GM20431 (cell line): ENCODE results near the gene FAM90A1.
"Not testable (repeated sequence)": the region's sequence is repeated elsewhere in the genome, so short reads cannot be mapped to it uniquely, and the experiment has no call there.

ENCODE experiments used
- in situ Hi-C: fragments of 300-500 bp; cut with MseI, MboI; formaldehyde crosslinking; loops from one replicate; pipeline ENCODE4 v1.15.0; 2020; ENCODE audit warnings: low sequenced_read_pairs; ENCODE audit not compliant: unreplicated experiment

Gene FAM90A1

DNA sequence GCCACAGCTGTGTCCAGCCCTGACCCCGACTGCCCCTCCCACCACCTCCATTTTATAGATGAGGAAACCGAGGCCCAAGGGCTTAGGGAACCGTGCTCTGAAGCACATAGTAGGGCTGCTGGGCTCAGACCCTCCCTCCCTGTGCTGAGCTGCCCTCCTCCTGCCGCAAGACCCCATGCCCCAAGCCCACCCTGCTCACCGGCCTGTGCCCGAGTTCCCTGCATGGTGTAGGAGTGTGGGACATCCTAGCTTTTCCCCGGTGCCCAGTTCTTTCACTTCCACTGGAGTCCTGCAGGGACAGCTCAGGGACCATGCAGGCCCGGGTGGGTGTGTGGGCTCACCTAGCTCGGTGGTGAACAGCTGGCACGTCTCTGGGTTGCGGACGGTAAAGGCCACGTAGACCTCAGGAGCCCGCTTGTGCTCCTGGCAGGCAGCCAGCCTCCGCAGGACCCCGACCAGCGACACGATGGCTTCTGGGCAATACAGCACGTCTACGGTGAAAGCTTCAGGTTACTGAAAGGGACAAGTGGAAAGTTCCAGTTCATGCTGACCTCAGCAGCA is 6.6 kb upstream of the FAM90A1 start:
- in situ Hi-C loops, result loop anchor here (10.0 kb wide), 1 partner anchor 109 kb away; the partner anchor contains the start of gene CLEC4A

DNA sequence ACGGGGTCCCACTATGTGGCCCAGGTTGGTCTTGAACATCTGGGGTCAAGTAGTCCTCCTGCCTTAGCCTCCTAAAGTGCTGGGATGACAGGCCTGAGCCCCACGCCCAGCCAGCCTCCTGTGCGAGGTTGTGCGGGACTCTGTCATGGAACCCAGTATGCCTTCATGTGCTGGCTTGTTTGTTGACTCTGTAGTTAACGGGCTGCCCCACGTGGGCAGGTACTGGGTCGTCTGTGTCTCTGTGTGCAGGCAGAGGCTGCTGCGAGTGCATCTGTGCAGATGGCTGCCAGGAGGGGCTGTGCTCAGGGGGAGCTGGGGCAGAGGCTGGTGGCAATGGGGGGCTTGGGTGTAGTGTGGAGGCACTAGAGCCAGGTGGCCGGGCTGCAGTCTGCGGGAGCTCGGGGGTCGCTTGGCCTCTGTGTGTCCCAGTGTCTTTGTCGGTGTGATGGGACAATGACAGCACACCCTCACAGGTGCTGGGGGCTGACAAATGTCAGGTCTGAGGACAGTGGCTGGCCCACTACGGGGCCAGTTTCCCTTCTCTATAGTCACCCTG is 6.0 kb upstream of the FAM90A1 start:
- in situ Hi-C loops, result loop anchor here (10.0 kb wide), 1 partner anchor 109 kb away; the partner anchor contains the start of gene CLEC4A

DNA sequence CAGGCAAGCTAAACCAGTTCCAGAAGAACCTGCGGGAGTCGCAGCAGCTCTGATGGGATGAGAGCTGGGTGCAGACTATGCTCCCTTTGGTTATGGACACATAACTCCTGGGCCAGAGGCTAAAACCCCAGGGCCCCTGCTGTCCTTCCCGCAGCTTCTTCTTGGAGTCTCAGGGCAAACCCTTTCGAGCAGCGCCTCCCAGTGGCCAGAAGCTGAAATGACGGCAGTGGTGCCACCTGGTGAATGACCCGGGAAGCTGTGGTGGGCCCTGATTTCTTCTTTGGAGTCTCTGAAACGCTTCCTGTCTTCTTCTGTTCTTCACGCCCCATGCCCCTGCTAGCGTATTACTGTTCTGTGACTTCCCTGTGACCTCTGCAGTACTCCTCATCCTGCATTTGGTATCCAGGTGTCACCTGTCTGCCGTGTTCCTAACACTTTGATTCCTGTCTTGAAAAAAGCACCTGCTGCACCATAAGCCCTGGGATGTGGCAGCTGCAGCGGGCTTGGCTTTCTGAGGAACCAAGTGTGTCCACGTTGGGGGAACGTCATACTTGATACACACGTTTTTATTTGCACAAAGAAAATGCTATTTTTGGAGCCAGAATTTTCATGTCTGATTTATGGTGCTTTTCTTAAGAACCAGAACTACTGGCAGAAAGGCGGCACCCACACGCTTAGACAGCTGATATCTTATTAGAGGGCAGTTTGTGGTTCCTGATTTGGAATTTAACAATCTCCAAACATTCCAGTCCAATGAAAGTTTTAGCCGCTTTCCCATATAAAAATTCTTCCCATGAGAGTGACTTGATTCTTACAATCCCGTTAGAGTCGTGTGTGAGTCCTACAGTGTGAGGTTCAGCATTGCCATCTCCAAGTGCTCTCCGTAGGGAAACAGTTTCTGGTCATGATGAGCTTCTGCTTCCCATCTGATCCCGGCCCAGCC is 4.5 kb upstream of the FAM90A1 start:
- in situ Hi-C loops, result loop anchor here (10.0 kb wide), 1 partner anchor 107 kb away; the partner anchor contains the start of gene CLEC4A

DNA sequence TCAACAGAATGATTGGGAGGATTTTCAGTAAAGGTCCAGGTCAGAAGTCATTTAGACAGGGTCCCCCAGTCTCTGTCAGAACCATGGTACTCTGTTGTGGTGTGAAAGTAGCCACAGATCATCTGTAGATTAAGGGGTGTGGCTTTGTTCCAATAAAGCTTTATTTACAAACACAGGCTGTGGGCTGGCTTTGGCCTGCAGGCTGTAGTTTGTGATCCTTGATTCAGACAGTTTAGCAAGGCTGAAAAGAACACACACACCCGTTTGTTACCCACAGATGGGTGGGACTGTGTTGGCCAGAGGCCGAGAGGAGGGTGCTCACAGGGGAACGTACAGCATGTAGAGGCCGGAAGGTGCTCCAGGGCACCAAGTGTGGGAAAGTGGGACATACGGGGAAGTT is 3.6 kb upstream of the FAM90A1 start:
- in situ Hi-C loops, result loop anchor here (10.0 kb wide), 1 partner anchor 106 kb away; the partner anchor contains the start of gene CLEC4A

DNA sequence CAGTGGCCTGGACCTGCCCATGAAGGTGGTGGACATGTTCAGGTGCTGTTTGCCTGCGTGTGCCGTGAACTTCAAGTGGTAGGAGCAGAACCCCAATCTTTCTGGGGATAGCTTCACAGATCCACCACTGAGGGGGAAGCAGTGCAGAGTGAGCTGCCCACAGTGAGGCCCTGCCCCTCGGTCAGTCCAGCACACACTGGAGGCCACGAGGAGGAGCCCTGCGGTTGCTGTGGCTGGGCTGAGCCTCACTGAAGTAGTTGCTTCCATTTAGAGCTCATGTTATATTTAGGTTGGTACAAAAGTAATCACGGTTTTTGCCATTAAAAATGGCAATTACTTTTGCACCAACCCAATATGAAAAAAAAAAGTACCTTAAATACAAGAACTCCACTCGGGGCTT is 2.1 kb upstream of the FAM90A1 start:
- in situ Hi-C loops, result not testable (repeated sequence)

- in situ Hi-C loops, result not testable (repeated sequence)
Measured at GRCh38 chr12:8228607-8229006, 1.2 kb upstream of the FAM90A1 start.

GRCh38 chr12:8227732-8228077 is 287 bp upstream of the FAM90A1 start:
- in situ Hi-C loops, result not testable (repeated sequence)

DNA sequence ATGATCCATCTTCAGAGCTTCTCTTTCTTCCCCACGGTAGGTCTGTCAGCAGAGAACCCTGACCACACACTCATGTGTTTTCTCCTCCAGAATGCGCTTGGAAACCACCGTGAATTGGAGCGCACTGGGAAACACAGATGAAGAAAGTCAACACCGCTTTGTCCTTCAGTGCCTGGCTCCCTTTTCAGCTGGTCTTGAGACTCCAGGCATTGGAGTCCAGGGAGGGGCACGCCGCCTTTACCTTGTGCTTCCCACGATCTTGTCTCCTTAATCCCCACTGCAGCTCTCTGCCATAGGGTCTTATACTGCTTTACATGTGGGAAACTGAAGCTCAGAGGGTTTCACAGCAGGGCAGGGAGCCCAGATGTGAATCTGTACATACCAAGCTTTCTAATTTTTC is 1.1 kb downstream of the FAM90A1 start:
- in situ Hi-C loops, result no loop called here

- in situ Hi-C loops, result not testable (repeated sequence)
Measured at GRCh38 chr12:8224782-8225181, 2.6 kb downstream of the FAM90A1 start.

- in situ Hi-C loops, result not testable (repeated sequence)
Measured at GRCh38 chr12:8223646-8224045, 3.8 kb downstream of the FAM90A1 start.

- in situ Hi-C loops, result not testable (repeated sequence)
Measured at GRCh38 chr12:8222303-8222702, 5.1 kb downstream of the FAM90A1 start.

DNA sequence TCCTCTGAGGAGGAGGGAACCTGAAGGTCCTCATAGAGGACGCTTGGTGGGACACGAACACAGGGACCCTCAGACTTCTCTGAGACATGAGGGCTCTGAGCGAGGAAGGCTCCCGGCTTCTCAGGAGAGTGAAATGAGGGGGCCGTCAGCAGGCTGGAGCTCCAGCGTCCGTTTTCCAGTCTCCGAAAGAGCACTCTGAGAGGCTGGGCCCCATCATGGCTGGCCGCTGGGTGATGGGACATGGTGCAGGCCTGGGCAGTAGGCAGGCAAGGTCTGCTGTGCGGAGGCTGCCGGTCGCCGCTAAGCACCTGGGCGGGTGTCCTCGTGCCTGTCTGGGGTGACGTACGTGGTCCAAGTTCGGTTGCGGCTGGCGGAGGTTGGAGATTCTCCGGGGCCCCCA is 5.6 kb downstream of the FAM90A1 start:
- in situ Hi-C loops, result not testable (repeated sequence)

DNA sequence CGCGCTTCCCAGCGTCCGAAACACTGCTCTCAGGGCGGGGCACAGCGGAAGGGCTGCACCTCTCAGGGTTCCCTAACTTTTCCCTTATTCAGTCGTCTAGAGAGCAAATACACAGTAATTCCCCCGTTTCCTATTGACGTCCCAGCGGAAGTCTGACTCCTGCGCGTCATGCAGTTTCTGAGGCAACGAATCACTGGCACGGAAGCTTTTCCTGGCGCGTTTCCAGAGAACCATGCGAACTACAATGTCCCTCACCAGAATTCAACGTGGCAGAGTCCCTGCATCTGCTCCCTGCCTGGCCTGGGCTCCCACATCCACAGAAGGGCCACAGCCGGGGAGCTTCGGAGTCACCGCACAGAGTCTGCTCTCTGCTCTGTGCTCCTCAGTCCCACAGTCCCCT is 6.0 kb downstream of the FAM90A1 start:
- in situ Hi-C loops, result not testable (repeated sequence)

DNA sequence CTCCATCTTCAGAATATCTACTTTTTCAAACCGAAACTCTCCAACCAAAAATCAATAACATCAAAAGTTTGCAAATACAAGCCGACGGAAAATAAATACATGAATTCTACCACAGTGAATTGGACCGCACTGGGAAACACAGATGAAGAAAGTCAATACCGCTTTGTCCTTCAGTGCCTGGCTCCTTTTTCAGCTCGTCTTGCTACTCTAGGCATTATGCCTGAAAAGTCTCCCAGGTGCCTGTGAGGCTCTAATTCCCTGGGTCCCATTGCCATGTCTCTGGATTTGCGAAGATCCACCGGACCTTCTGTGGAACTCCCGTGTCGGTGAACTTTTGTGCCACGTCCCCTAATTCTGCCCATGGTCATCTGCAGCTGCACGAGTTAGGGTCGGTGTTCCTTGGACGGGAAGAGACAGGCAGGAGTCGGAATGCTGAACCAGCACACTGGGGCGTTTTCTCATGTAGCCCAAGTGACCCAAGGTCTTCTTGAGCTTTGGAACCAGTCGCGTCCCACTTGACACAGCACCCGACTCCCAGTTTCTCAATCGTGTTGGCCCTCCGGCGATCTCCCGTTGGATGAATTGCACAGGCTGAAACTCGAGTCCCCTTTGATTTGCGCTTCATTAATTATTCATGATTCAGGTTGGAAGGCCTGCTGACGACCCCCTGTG is 8.6 kb downstream of the FAM90A1 start:
- in situ Hi-C loops, result not testable (repeated sequence)

- in situ Hi-C loops, result not testable (repeated sequence)
Measured at GRCh38 chr12:8197685-8198308, 29.6 kb downstream of the FAM90A1 start.

DNA sequence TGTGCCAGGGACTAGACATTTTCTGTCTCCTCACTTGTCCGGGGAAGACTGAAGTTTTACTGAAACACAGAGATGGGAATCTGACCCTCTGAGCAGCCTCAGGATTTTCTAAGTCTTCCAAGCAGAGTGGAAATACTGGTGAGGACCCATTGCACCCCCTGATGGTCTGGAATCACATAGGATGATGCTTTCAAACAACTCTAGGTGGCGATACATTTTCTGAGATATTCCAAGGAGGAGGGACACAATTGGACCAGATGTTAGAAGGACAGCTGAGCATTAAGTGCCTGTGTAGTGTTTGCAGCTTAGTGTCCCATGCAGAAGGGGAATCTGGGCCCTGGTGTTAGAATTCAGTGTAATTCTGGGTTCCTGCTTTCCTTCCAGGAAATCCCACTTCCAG is 39.3 kb downstream of the FAM90A1 start:
- in situ Hi-C loops, result not testable (repeated sequence)

GRCh38 chr12:8184206-8184605 is 43.2 kb downstream of the FAM90A1 start:
- in situ Hi-C loops, result not testable (repeated sequence)

DNA sequence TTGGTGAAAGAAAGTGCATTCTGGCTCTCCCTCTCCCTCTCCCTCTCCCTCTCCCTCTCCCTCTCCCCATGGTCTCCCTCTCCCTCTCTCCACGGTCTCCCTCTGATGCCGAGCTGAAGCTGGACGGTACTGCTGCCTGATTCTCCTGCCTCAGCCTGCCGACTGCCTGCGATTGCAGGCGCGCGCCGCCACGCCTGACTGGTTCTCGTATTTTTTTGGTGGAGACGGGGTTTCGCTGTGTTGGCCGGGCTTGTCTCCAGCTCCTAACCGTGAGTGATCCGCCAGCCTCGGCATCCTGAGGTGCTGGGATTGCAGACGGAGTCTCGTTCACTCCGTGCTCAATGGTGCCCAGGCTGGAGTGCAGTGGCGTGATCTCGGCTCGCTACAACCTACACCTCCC is 44.1 kb downstream of the FAM90A1 start:
- in situ Hi-C loops, result not testable (repeated sequence)

- in situ Hi-C loops, result not testable (repeated sequence)
Measured at GRCh38 chr12:8182923-8183322, 44.5 kb downstream of the FAM90A1 start.

DNA sequence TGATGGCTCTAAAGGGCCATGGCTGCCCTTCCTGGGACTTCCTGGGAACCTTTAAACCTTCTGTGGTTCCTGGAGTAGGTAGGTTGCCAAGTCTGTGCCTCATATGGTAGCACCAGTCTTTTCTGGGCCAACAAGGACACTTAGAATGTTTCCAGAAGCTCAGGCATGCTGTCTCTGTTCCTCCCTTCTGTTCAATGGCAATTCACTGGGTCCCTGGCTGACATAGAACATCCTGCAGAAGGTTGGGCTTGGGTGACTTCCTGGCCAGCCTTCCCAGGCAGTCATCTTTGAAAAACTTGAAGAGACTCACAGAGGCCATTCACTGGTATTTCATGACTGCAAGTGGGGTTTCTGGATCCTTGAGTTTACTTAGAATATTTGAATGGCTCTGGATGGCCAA is 46.1 kb downstream of the FAM90A1 start:
- in situ Hi-C loops, result not testable (repeated sequence)
